H1 (cell line): Measurements from ENCODE around the gene CHD1.

ENCODE experiments used
- BCL11A ChIP-seq, 2 experiments: IDR thresholded peaks; one replicate each; pipeline ENCODE4 v1.6.1; 2011; ENCODE audit warnings: low read depth in 2 of 2, low read length in 2 of 2, mild to moderate bottlenecking in 2 of 2
- CEBPB ChIP-seq: IDR thresholded peaks from 2 replicates; pipeline ENCODE4 v1.6.1; 2012; ENCODE audit warnings: low read depth, low read length
- CHD1 ChIP-seq: IDR thresholded peaks from 2 replicates; pipeline ENCODE4 v1.6.1; 2012; ENCODE audit warnings: low read depth, low read length, improper control_type of control experiment
- EP300 ChIP-seq, 2 experiments: IDR thresholded peaks; 1 replicate in 1 of 2; 2 replicates in 1 of 2; pipeline ENCODE4 v1.6.1; 2011 to 2012; ENCODE audit warnings: low read depth in 2 of 2, low read length in 2 of 2, mild to moderate bottlenecking in 2 of 2, borderline replicate concordance in 1 of 2, inconsistent platforms in 1 of 2, moderate library complexity in 1 of 2
- EZH2 ChIP-seq: fragments of 200-600 bp; sonication (generic); IDR thresholded peaks from 2 replicates; pipeline ENCODE4 v1.7.1; 2012; ENCODE audit warnings: low read depth, mild to moderate bottlenecking, moderate library complexity, low read length, inconsistent platforms; ENCODE audit not compliant: severe bottlenecking
- POLR2A ChIP-seq, 2 experiments: IDR thresholded peaks; 1 replicate in 1 of 2; 2 replicates in 1 of 2; pipeline ENCODE4 v1.6.1; 2011; ENCODE audit warnings: low read depth in 2 of 2, low read length in 2 of 2, mild to moderate bottlenecking in 2 of 2; ENCODE audit errors: control extremely low read depth in 1 of 2
- POLR2AphosphoS5 ChIP-seq: IDR thresholded peaks from 2 replicates; pipeline ENCODE4 v1.6.1; 2011; ENCODE audit warnings: low read depth, low read length
- RAD21 ChIP-seq, 2 experiments: IDR thresholded peaks in 1 of 2; conservative IDR thresholded peaks in 1 of 2; 2 replicates each; pipeline ENCODE4 v1.6.1; 2011; ENCODE audit warnings: low read depth in 2 of 2, low read length in 2 of 2, improper control_type of control experiment in 1 of 2, inconsistent platforms in 1 of 2, mild to moderate bottlenecking in 1 of 2, moderate library complexity in 1 of 2
- RBBP5 ChIP-seq: IDR thresholded peaks from 2 replicates; pipeline ENCODE4 v1.7.1; 2012; ENCODE audit warnings: low read depth, mild to moderate bottlenecking, inconsistent platforms, low read length, moderate library complexity, borderline replicate concordance
- TAF7 ChIP-seq: optimal IDR thresholded peaks from 2 replicates; pipeline ENCODE3; 2011; ENCODE audit warnings: low read depth, mild to moderate bottlenecking, inconsistent platforms, low read length, moderate library complexity, borderline replicate concordance
- TF ChIP-seq, protein P1 (sequence below), 3 experiments: IDR thresholded peaks; 1 replicate in 2 of 3; 2 replicates in 1 of 3; pipeline versions ENCODE4 v1.5.1 to v1.6.1; 2011; ENCODE audit warnings: low read length in 3 of 3, mild to moderate bottlenecking in 3 of 3, inconsistent platforms in 2 of 3, low read depth in 1 of 3, moderate library complexity in 1 of 3; ENCODE audit not compliant: insufficient read depth in 1 of 3; ENCODE audit errors: control extremely low read depth in 1 of 3
- TF ChIP-seq, protein P2 (sequence below): IDR thresholded peaks from 2 replicates; pipeline ENCODE4 v1.6.1; 2012; ENCODE audit warnings: inconsistent platforms
- TF ChIP-seq, protein P3 (sequence below): IDR thresholded peaks from 2 replicates; pipeline ENCODE4 v1.6.1; 2011; ENCODE audit warnings: low read length, improper control_type of control experiment

DNA sequence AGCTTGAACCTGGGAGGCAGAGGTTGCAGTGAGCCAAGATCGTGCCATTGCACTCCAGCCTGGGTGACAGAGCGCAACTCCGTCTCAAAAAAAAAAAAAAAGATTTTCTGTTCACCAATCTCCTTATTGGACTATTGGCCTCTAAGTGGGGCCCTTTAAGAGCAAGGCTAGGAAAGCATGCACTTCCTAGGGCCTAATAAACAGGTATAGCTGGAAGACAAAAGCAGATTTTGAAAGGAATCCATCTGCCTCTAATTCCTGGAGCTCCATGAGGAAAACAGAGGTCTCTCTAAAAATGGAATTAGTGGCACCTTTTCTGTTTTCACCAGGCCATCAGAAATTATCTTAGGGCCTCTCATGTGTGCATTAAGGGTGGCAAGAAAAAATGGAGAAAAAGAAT is 85.3 kb downstream of the CHD1 start:
- TF ChIP-seq BCL11A (IDR thresholded peaks at IDR 0.05; ENCODE audit: low read depth in 2 of 2, low read length in 2 of 2) (no peak), CEBPB (no peak), RAD21 (IDR thresholded peaks at IDR 0.05 in 1 of 2, conservative IDR thresholded peaks at IDR 0.05 in 1 of 2; ENCODE audit: low read depth in 2 of 2, low read length in 2 of 2) (no peak), POLR2A (IDR thresholded peaks at IDR 0.05; ENCODE audit: control extremely low read depth in 1 of 2, low read depth in 2 of 2, low read length in 2 of 2) (no peak), POLR2AphosphoS5 (no peak), CHD1 (no peak), EP300 (IDR thresholded peaks at IDR 0.05; ENCODE audit: borderline replicate concordance in 1 of 2, low read depth in 2 of 2, low read length in 2 of 2) (no peak), TAF7 (no peak), EZH2 (no peak), RBBP5 (no peak)
- TF ChIP-seq, protein P1, sequence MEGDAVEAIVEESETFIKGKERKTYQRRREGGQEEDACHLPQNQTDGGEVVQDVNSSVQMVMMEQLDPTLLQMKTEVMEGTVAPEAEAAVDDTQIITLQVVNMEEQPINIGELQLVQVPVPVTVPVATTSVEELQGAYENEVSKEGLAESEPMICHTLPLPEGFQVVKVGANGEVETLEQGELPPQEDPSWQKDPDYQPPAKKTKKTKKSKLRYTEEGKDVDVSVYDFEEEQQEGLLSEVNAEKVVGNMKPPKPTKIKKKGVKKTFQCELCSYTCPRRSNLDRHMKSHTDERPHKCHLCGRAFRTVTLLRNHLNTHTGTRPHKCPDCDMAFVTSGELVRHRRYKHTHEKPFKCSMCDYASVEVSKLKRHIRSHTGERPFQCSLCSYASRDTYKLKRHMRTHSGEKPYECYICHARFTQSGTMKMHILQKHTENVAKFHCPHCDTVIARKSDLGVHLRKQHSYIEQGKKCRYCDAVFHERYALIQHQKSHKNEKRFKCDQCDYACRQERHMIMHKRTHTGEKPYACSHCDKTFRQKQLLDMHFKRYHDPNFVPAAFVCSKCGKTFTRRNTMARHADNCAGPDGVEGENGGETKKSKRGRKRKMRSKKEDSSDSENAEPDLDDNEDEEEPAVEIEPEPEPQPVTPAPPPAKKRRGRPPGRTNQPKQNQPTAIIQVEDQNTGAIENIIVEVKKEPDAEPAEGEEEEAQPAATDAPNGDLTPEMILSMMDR (IDR thresholded peaks at IDR 0.05; ENCODE audit: control extremely low read depth in 1 of 3, insufficient read depth in 1 of 3, low read depth in 1 of 3, low read length in 3 of 3): no peak
- TF ChIP-seq, protein P2, sequence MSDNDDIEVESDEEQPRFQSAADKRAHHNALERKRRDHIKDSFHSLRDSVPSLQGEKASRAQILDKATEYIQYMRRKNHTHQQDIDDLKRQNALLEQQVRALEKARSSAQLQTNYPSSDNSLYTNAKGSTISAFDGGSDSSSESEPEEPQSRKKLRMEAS: no peak
- TF ChIP-seq, protein P3, sequence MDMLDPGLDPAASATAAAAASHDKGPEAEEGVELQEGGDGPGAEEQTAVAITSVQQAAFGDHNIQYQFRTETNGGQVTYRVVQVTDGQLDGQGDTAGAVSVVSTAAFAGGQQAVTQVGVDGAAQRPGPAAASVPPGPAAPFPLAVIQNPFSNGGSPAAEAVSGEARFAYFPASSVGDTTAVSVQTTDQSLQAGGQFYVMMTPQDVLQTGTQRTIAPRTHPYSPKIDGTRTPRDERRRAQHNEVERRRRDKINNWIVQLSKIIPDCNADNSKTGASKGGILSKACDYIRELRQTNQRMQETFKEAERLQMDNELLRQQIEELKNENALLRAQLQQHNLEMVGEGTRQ: no peak
